ENCODE measurements around the gene CDC6. TPM values are rescaled to one million over a fixed set of nuclear protein-coding genes. Genes with fewer than 3 reads are reported as not detected.

Gene CDC6
- total RNA-seq, 4 donors from 2014 or later = 0.16 to 2.2 (median 0.30) TPM

DNA sequence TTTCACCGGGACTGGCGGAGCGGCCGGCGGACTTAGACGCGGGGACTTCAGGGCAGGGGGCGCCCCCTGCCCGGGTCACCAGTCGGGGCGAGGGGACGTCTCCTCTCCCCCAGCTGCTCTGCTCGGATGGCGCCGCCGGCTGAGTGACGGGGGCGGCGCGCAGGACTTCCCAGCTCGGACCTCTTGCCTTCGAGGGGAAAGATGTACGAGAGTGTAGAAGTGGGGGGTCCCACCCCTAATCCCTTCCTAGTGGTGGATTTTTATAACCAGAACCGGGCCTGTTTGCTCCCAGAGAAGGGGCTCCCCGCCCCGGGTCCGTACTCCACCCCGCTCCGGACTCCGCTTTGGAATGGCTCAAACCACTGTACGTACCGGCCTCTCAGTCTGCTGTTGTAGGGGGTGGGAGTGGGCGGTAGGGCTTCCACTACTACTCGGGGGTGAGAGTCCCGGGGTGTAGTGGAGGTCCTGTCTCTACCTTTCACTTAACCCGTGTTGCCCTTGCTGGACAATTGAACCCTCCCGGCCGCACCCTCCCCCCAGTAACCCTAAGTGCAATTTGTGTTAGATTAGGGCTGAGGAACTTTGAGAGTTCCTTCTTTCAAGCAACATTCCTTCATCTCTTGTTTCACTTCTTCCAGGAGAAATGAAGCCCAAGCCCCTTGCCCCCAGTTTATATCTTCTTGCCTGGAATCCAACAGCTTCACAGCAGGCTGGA is 55.0 kb downstream of the CDC6 start:
- TF ChIP-seq, protein P1, sequence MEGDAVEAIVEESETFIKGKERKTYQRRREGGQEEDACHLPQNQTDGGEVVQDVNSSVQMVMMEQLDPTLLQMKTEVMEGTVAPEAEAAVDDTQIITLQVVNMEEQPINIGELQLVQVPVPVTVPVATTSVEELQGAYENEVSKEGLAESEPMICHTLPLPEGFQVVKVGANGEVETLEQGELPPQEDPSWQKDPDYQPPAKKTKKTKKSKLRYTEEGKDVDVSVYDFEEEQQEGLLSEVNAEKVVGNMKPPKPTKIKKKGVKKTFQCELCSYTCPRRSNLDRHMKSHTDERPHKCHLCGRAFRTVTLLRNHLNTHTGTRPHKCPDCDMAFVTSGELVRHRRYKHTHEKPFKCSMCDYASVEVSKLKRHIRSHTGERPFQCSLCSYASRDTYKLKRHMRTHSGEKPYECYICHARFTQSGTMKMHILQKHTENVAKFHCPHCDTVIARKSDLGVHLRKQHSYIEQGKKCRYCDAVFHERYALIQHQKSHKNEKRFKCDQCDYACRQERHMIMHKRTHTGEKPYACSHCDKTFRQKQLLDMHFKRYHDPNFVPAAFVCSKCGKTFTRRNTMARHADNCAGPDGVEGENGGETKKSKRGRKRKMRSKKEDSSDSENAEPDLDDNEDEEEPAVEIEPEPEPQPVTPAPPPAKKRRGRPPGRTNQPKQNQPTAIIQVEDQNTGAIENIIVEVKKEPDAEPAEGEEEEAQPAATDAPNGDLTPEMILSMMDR (IDR thresholded peaks at IDR 0.05; ENCODE audit: low read depth) = no peak

GRCh38 chr17:40343219-40344119 is 55.8 kb downstream of the CDC6 start:
- TF ChIP-seq, protein P1 (IDR thresholded peaks at IDR 0.05; ENCODE audit: low read depth) = no peak

DNA sequence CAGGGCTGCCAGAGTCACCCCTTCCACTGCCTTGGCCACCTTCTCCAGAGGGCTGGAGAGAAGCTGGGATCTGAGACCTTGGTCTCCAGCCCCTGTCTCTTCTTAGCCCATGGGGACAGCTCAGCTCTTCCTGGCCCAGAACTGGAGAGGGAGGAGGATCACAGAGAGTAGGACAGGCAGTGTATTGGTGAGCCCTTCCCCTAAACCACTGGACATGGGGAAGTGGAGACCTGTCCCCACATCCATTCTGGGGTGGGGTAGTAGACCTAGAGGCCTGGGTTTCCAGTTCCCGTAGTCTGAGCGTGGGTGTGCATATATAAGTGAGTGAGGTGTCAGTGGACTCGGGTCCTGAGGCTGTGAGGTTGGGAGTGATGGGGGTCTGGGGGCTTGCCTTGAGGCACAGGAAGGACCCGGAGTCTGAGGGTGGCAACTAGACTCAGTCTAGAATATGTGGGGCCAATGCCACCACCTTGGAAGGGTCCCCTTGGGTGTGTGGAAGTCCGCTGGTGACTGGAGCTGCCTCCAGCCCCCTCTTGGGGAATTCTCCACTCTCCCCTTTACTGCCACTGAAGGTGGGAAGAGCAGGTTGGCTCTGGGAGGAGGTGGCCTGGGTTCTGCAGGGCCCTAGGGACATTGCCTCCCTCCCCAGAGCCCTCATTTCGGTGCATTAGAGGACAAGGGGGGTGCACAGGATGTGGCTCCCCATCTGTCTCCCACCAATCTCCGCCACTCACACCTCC is 56.9 kb downstream of the CDC6 start:
- TF ChIP-seq, protein P1 (IDR thresholded peaks at IDR 0.05; ENCODE audit: low read depth) = no peak

- TF ChIP-seq, protein P1 (IDR thresholded peaks at IDR 0.05; ENCODE audit: low read depth) = no peak
These were observed 57.7 kb downstream of the CDC6 start for GRCh38 chr17:40345161-40345993.

DNA sequence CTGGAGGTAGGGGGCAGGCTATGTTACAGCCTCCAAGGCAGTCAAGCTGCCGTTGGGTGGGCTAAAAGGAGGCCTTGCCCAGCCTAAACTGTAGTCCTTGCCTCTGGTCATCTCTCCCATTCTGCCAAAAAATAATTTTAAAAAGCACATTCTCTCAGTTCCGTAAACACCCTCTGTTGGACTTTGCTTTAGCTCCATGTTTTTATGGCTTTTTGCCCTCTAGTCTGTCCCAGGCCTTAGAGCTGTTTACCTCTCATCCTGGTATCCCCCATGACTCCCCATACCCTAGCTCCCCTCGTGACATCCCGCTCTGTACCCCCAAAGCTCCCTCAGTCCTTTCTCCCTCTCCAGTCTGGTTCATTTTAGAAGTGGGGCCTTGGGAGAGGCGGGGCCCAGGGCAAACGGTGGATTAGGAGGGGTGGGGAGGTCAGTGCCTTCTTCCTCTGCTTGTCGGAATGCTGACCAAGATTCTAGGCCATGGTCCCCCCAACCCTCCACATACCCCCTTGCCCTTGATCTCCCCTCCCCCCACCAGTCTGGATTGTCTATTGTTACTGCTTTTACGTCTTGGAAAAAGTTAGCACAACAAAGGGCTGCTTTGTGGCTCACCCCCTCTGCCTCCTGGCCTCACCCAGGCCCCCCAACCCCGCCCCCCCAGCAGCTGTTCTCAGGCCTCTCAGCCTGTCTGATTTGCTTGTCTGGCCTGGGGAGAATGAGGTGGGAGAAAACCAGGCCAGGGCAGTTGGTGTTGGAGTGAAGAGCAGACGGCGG is 58.5 kb downstream of the CDC6 start:
- TF ChIP-seq, protein P1 (IDR thresholded peaks at IDR 0.05; ENCODE audit: low read depth) = no peak

DNA sequence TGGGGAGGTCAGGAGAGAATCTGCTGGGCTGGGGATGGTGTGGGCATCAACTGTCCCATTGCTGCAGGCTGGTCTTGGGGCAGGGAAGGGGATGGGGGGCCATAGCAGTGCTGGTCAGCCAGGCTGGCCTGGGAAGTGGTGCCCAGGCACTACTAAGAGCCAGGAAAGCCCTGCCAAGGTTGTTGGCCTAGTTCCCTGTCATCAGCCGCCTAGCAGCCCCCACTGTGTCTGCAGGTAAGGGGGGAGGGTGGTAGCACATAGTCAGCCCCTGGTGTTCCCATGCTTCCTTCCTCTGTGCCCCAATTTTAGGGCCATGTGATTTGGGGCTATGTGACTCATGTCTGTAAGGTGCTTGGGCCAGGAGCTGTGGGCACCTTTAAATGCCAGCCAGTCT is 59.1 kb downstream of the CDC6 start:
- TF ChIP-seq, protein P1 (IDR thresholded peaks at IDR 0.05; ENCODE audit: low read depth) = no peak
